ENCODE results near the gene CDCA8.

GRCh38 chr1:37653906-37654305, 38.4 kb upstream of the CDCA8 start:
- TF ChIP-seq EZH2 (IDR thresholded peaks at IDR 0.05; ENCODE audit: borderline replicate concordance, low read depth, low read length, poor library complexity, severe bottlenecking) (no peak), CTCF (conservative IDR thresholded peaks at IDR 0.05; ENCODE audit: low read depth, low read length) (no peak)

Measured in A673 (cell line).